ENCODE data around the gene ZHX3. TPM values are rescaled to one million over a fixed set of nuclear protein-coding genes. Genes with fewer than 3 reads are reported as not detected.

ZHX3 gene
- total and polyA plus RNA-seq, 9 of the 15 experiments (the other 6 are each of a cell fraction or from before 2014, with no cell fraction given) = 0.80 to 14.6 (median 4.9) TPM

GRCh38 chr20:41258474-41258873, 59.1 kb downstream of the ZHX3 start:
- no peak for DNase-seq (ENCODE audit: extremely low read depth in 1 of 4, low spot score in 3 of 4)
- FAIRE-seq = no peak
- TF ChIP-seq FOXA1 (IDR thresholded peaks at IDR 0.05; ENCODE audit: borderline replicate concordance) (no peak), ZNF174 (CRISPR knock-in tag; IDR thresholded peaks at IDR 0.05) (no peak), KHSRP (IDR thresholded peaks at IDR 0.05) (no peak), SMAD3 (CRISPR knock-in tag; conservative IDR thresholded peaks at IDR 0.05) (no peak), TEAD4 (IDR thresholded peaks at IDR 0.05; ENCODE audit: low read length) (no peak), TEAD4 (CRISPR knock-in tag; IDR thresholded peaks at IDR 0.05; ENCODE audit: borderline replicate concordance) (no peak), PRMT5 (CRISPR knock-in tag; IDR thresholded peaks at IDR 0.05) (no peak), PTBP1 (IDR thresholded peaks at IDR 0.05; ENCODE audit: low read depth, low read length) (no peak), XRCC3 (IDR thresholded peaks at IDR 0.05) (no peak), TSC22D4 (tag; IDR thresholded peaks at IDR 0.05) (no peak), ZBTB2 (IDR thresholded peaks at IDR 0.05) (no peak), ZNF830 (CRISPR knock-in tag; IDR thresholded peaks at IDR 0.05) (no peak), CBX8 (IDR thresholded peaks at IDR 0.05; ENCODE audit: borderline replicate concordance, extremely low read depth, low read depth, low read length, poor library complexity, severe bottlenecking) (no peak)
- no peak overlapping the region for H2AFZ ChIP-seq (ENCODE audit: low read depth, low read length)
- H3K9ac ChIP-seq (ENCODE audit: insufficient read depth in 1 of 2, low read depth in 2 of 2, low read length in 2 of 2) = no peak overlapping the region
- no peaks in the 10 kb centered on the region for H3K9me3 ChIP-seq (replicated peaks; ENCODE audit: control insufficient read depth, insufficient read depth, low read depth, low read length)
- intact Hi-C loops (cut with micrococcal nuclease) (no loop called here), in situ Hi-C loops (cut with MboI) (no loop called here)
- no peak overlapping the region for H3K4me2 ChIP-seq (ENCODE audit: insufficient read depth, low read length)
- no peaks in the 10 kb centered on the region for H3K27me3 ChIP-seq (ENCODE audit: control insufficient read depth in 2 of 2, insufficient read depth in 2 of 2, low read length in 2 of 2)
- no peaks in the 10 kb centered on the region for H3K36me3 ChIP-seq (ENCODE audit: control insufficient read depth, insufficient read depth, low read length)
- 0 out of 2 replicates have a peak, but pooled peaks cover 6% of the 10 kb centered on the region for H4K20me1 ChIP-seq (replicated peaks; ENCODE audit: control insufficient read depth, insufficient read depth, low read length)
- no peak for ATAC-seq
- WGBS (ENCODE audit: insufficient coverage, low coverage, missing lambda C conversion rate) = 25% methylated on average over 3 of the region's 3 CpGs
- ChIA-PET CTCF (ENCODE audit: low intra/inter-chr PET ratio) (no interaction called here), POLR2A (no interaction called here)
- no peaks in the 10 kb centered on the region for H3K79me2 ChIP-seq (ENCODE audit: control insufficient read depth, insufficient read depth, low read length)
- no TSS peak for BruUV-seq (replicated peaks)
- peaks cover 8 to 23% of the 10 kb centered on the region in 2 experiments; a peak in 4 of 5 replicates for H3K4me1 ChIP-seq (replicated peaks in 1 of 2; ENCODE audit: control insufficient read depth in 2 of 2, insufficient read depth in 2 of 2, low read length in 2 of 2)
- no peak overlapping the region for H3K4me3 ChIP-seq
- H3K27ac ChIP-seq (ENCODE audit: extremely low read depth, low read depth, low read length) = no peak overlapping the region
- H3K9me1 ChIP-seq (ENCODE audit: control insufficient read depth, insufficient read depth, low read length) = no peaks in the 10 kb centered on the region
